ENCODE results near the gene ILRUN. TPM values are rescaled to one million over a fixed set of nuclear protein-coding genes. Genes with fewer than 3 reads are reported as not detected.

The ILRUN gene
- polyA plus RNA-seq, 10 donors = 59.4 to 95.9 (median 78.1) TPM

Other genes with a start within 250 kb of the ILRUN start
- gene PACSIN1, start 230.7 kb downstream of the ILRUN start, polyA plus RNA-seq (ENCODE audit: insufficient read length in 10 of 10) = 1 to 10 TPM in 6 of 10 donors, under 1 TPM in 4; 0.31 to 1.5 (median 1.1) TPM
- gene SPDEF, start 140.4 kb downstream of the ILRUN start, polyA plus RNA-seq (ENCODE audit: insufficient read length in 10 of 10) = under 1 TPM in 3 of 10 donors, not detected in 7; 0.07 to 0.09 (median 0.08) TPM
- gene SNRPC, start 60.7 kb upstream of the ILRUN start, polyA plus RNA-seq (ENCODE audit: insufficient read length in 10 of 10) = 100 to 1,000 TPM in 8 of 10 donors, 10 to 100 TPM in 2; 89.6 to 128 (median 112) TPM
- 10 to 100 TPM in 9 of 10 donors, 1 to 10 TPM in 1; 8.8 to 16.3 (median 12.8) TPM for gene BLTP3A, start 95.3 kb upstream of the ILRUN start, polyA plus RNA-seq (ENCODE audit: insufficient read length in 10 of 10)
- 10 to 100 TPM; 38.8 to 52.0 (median 43.8) TPM for gene TAF11, start 191.3 kb upstream of the ILRUN start, polyA plus RNA-seq (ENCODE audit: insufficient read length in 10 of 10)
- gene ANKS1A, start 192.5 kb upstream of the ILRUN start, polyA plus RNA-seq (ENCODE audit: insufficient read length in 10 of 10) = 10 to 100 TPM; 27.0 to 45.3 (median 34.3) TPM

Measured in muscle of back (tissue), 10 donors.